K562 (cell line): ENCODE measurements around the gene SERPINB3. TPM values are rescaled to one million over a fixed set of nuclear protein-coding genes. Genes with fewer than 3 reads are reported as not detected.

Experiments
- ATAC-seq: fragments of 200-7000 bp; cut with Tn5 transposase; 3 replicates; pipeline ENCODE4 v1.9.1; 2020; ENCODE audit warnings: moderate library complexity
- BruUV-seq: library from RNA; stranded (reverse); fragments of 400-500 nt; replicated peaks from 2 replicates; lab custom pipeline; 2021; lab: Mats Ljungman, UMichigan
- CTCF ChIA-PET: fragments of 300-600 bp; formaldehyde crosslinking; extraction: SDS; loops from one replicate; lab custom pipeline; 2021; ENCODE audit warnings: low intra/inter-chr PET ratio; lab: Yijun Ruan, JAX
- POLR2A ChIA-PET: fragments of 300-600, 350-650 bp; sonication (Branson Sonifier 250); formaldehyde crosslinking; extraction: SDS; loops from one replicate; lab custom pipeline; 2021; ENCODE audit warnings: antibody characterized with exemption, inconsistent platforms; lab: Yijun Ruan, JAX
- DNase-seq, 4 experiments: peaks; one replicate each; pipeline versions ENCODE4 v3.0.0 to v3.0.0-alpha.2; 2011 to 2018; ENCODE audit warnings: low spot score in 3 of 4, mixed read lengths in 3 of 4; ENCODE audit errors: extremely low read depth in 1 of 4
- FAIRE-seq: peaks from 2 replicates; lab custom pipeline; 2011; peaks lifted over from hg19 to GRCh38; lab: Jason Lieb, UNC
- H2AFZ ChIP-seq: 2 replicates; pipeline ENCODE4 v1.6.0; 2011; ENCODE audit warnings: low read depth, low read length, control low read depth, inconsistent platforms
- H3K27ac ChIP-seq: fragments of 200-600 bp; 3 replicates; pipeline ENCODE4 v1.8.0; 2011; ENCODE audit warnings: low read depth, mild to moderate bottlenecking, control low read depth, inconsistent platforms, low read length, moderate library complexity, mixed read lengths; ENCODE audit errors: extremely low read depth
- H3K27me3 ChIP-seq, 2 experiments: fragments of 300-600 bp in 1 of 2; 2 replicates in 1 of 2; 3 replicates in 1 of 2; pipeline versions ENCODE4 v1.6.0 to v1.8.0; 2011; ENCODE audit warnings: inconsistent platforms in 2 of 2, low read length in 2 of 2, mild to moderate bottlenecking in 1 of 2, mixed read lengths in 1 of 2, moderate library complexity in 1 of 2; ENCODE audit not compliant: control insufficient read depth in 2 of 2, insufficient read depth in 2 of 2
- H3K36me3 ChIP-seq: fragments of 300-600 bp; 3 replicates; pipeline ENCODE4 v1.8.0; 2011; ENCODE audit warnings: mild to moderate bottlenecking, low read length, inconsistent platforms; ENCODE audit not compliant: control insufficient read depth, insufficient read depth
- H3K4me1 ChIP-seq, 2 experiments: fragments of 200-600 bp in 1 of 2; replicated peaks in 1 of 2; 2 replicates in 1 of 2; 3 replicates in 1 of 2; pipeline versions ENCODE4 v1.5.1 to v1.8.0; 2011; ENCODE audit warnings: inconsistent platforms in 2 of 2, low read length in 2 of 2, mild to moderate bottlenecking in 1 of 2, mixed read lengths in 1 of 2, moderate library complexity in 1 of 2; ENCODE audit not compliant: control insufficient read depth in 2 of 2, insufficient read depth in 2 of 2
- H3K4me2 ChIP-seq: 2 replicates; pipeline ENCODE4 v1.6.1; 2011; ENCODE audit warnings: low read length, control low read depth, inconsistent platforms, mixed read lengths; ENCODE audit not compliant: insufficient read depth
- H3K4me3 ChIP-seq: fragments of 200-600 bp; sonication (generic), shearing (Covaris generic); 2 replicates; pipeline ENCODE4 v1.5.1; 2016; ENCODE audit warnings: control low read depth, inconsistent platforms
- H3K79me2 ChIP-seq: fragments of 200-600 bp; 3 replicates; pipeline ENCODE4 v1.8.0; 2011; ENCODE audit warnings: low read length, inconsistent platforms; ENCODE audit not compliant: control insufficient read depth, insufficient read depth
- H3K9ac ChIP-seq, 2 experiments: 2 replicates each; pipeline versions ENCODE4 v1.6.0 to v1.6.1; 2011; ENCODE audit warnings: low read depth in 2 of 2, low read length in 2 of 2, control low read depth in 1 of 2, inconsistent platforms in 1 of 2, mild to moderate bottlenecking in 1 of 2, mixed read lengths in 1 of 2; ENCODE audit not compliant: insufficient read depth in 1 of 2
- H3K9me1 ChIP-seq: one replicate; pipeline ENCODE4 v1.6.0; 2011; ENCODE audit warnings: inconsistent platforms, mild to moderate bottlenecking, low read length, moderate library complexity; ENCODE audit not compliant: control insufficient read depth, insufficient read depth
- H3K9me3 ChIP-seq: replicated peaks from 2 replicates; pipeline ENCODE4 v1.5.1; 2011; ENCODE audit warnings: low read depth, low read length, inconsistent platforms; ENCODE audit not compliant: control insufficient read depth, insufficient read depth
- H4K20me1 ChIP-seq: replicated peaks from 2 replicates; pipeline ENCODE4 v1.6.1; 2011; ENCODE audit warnings: low read length, inconsistent platforms, mixed read lengths; ENCODE audit not compliant: control insufficient read depth, insufficient read depth
- CHD4 ChIP-seq: fragments of 200-600 bp; sonication (generic); IDR thresholded peaks from 3 replicates; pipeline ENCODE4 v1.6.1; 2012; ENCODE audit warnings: low read depth, mild to moderate bottlenecking, mixed read lengths, low read length, inconsistent platforms; ENCODE audit not compliant: insufficient read depth, insufficient replicate concordance, poor library complexity, severe bottlenecking
- CTBP1 ChIP-seq: fragments of 450-650 bp; IDR thresholded peaks from 2 replicates; pipeline ENCODE4 v1.6.1; 2016; ENCODE audit warnings: borderline replicate concordance
- MAFF ChIP-seq: IDR thresholded peaks from 2 replicates; pipeline ENCODE4 v1.6.1; 2012; ENCODE audit warnings: low read length, improper control_type of control experiment
- MXI1 ChIP-seq: IDR thresholded peaks from 2 replicates; pipeline ENCODE4 v1.6.1; 2011; ENCODE audit warnings: low read depth, mild to moderate bottlenecking, improper control_type of control experiment, low read length
- SNIP1 ChIP-seq: fragments of 450-650 bp; IDR thresholded peaks from 2 replicates; pipeline ENCODE4 v1.7.1; 2017; ENCODE audit warnings: low read depth, mild to moderate bottlenecking
- STAT6 ChIP-seq: sonication (generic); formaldehyde crosslinking; IDR thresholded peaks from 2 replicates; pipeline ENCODE4 v1.8.1; 2023; ENCODE audit warnings: mild to moderate bottlenecking, missing genetic modification reagents
- YY1 ChIP-seq, 3 experiments: IDR thresholded peaks; 2 replicates each; pipeline ENCODE4 v1.6.1; 2011; ENCODE audit warnings: low read length in 2 of 3, mild to moderate bottlenecking in 2 of 3, moderate library complexity in 2 of 3, borderline replicate concordance in 1 of 3, control low read depth in 1 of 3, low read depth in 1 of 3; ENCODE audit not compliant: insufficient read depth in 3 of 3, insufficient replicate concordance in 2 of 3, control insufficient read depth in 1 of 3, insufficient read length in 1 of 3; ENCODE audit errors: extremely low read depth in 1 of 3
- ZBTB2 ChIP-seq: fragments of 450-650 bp; IDR thresholded peaks from 2 replicates; pipeline ENCODE4 v1.6.1; 2016; ENCODE audit warnings: antibody characterized with exemption
- ZBTB5 ChIP-seq: fragments of 450-650 bp; IDR thresholded peaks from 2 replicates; pipeline ENCODE4 v1.6.1; 2017; ENCODE audit warnings: antibody characterized with exemption
- ZBTB7A ChIP-seq: IDR thresholded peaks from 2 replicates; pipeline ENCODE4 v1.6.1; 2011; ENCODE audit warnings: low read depth, mild to moderate bottlenecking, low read length, moderate library complexity, borderline replicate concordance; ENCODE audit not compliant: control insufficient read depth
- ZNF436 ChIP-seq: fragments of 250-450, 450-650 bp; sonication (Bioruptor Pico); formaldehyde crosslinking; IDR thresholded peaks from 2 replicates; pipeline ENCODE4 v1.7.0; 2020; ENCODE audit warnings: mild to moderate bottlenecking
- WGBS: fragments of 100-300 bp; shearing (Covaris generic); methylation state at CpG from one replicate; pipeline ENCODE4 v1.1.6; 2016; ENCODE audit warnings: low coverage, mixed read lengths; ENCODE audit not compliant: insufficient coverage; ENCODE audit errors: missing lambda C conversion rate; 5-methylcytosine and 5-hydroxymethylcytosine counted together
- in situ Hi-C: fragments of 300-500 bp; cut with MboI; formaldehyde crosslinking; loops from 4 replicates; pipeline ENCODE4 v1.15.0; 2018; ENCODE audit warnings: inconsistent platforms, mixed read lengths
- intact Hi-C: fragments of 100-400 bp; cut with micrococcal nuclease; formaldehyde crosslinking; loops from 2 replicates; pipeline ENCODE4 v1.14.2; 2022
- polyA plus RNA-seq, 8 experiments: library from polyadenylated mRNA; depleted of rRNA in 4 of 8; stranded (reverse) in 5 of 8; unstranded in 3 of 8; fragments of >200 nt; fragmentation: Nextera tagmentation in 2 of 8; fragmentation: Illumina TruSeq in 1 of 8; extraction: Ambion mirVana in 2 of 8; extraction: Trizol in 1 of 8; gene quantifications; 2 replicates each; pipeline versions ENCODE4 v1.2.1 to v1.2.3, GENCODE V29; 2011 to 2014; ENCODE audit warnings: inconsistent platforms in 1 of 8, missing spikeins in 1 of 8
- total RNA-seq, 7 experiments: library from RNA; depleted of rRNA in 6 of 7; stranded (reverse); fragments of >200 nt in 6 of 7; fragmentation: Illumina TruSeq in 2 of 7; extraction: Trizol in 2 of 7; gene quantifications; 2 replicates each; pipeline versions ENCODE4 v1.2.1 to v1.2.3, GENCODE V29; 2011 to 2021; ENCODE audit warnings: low replicate concordance in 1 of 7

SERPINB3 gene
- total and polyA plus RNA-seq, 9 of the 15 experiments (the other 6 are each of a cell fraction or from before 2014, with no cell fraction given): not detected

GRCh38 chr18:63681449-63682340, 20.0 kb upstream of the SERPINB3 start:
- Histone ChIP-seq H3K9me3 (no peaks in the 10 kb centered on the region), H3K4me1 (no peaks in the 10 kb centered on the region), H3K9ac (no peak overlapping the region), H3K4me2 (no peak overlapping the region), H3K27me3 (no peaks in the 10 kb centered on the region), H3K79me2 (no peaks in the 10 kb centered on the region), H3K36me3 (no peaks in the 10 kb centered on the region), H4K20me1 (no peaks in the 10 kb centered on the region), H3K27ac (no peak overlapping the region), H3K4me3 (no peak overlapping the region), H2AFZ (no peak overlapping the region), H3K9me1 (no peaks in the 10 kb centered on the region)
- intact Hi-C loops (no loop called here), in situ Hi-C loops (no loop called here)
- ChIA-PET CTCF (no interaction called here), POLR2A (interaction anchor here (0.5 kb wide), 1 partner anchor 333 kb away, joined by 3 read pairs; no protein-coding TSS in a partner anchor)
- DNase-seq (no peak), ATAC-seq (no peak), FAIRE-seq (no peak)
- no TSS peak for BruUV-seq
- 0% methylated on average over 1 of the region's 2 CpGs for WGBS
- TF ChIP-seq YY1 (IDR thresholded peaks at IDR 0.05; ENCODE audit: borderline replicate concordance in 1 of 3, control insufficient read depth in 1 of 3, extremely low read depth in 1 of 3, insufficient read depth in 3 of 3, insufficient read length in 1 of 3, insufficient replicate concordance in 2 of 3, low read depth in 1 of 3, low read length in 2 of 3) (no peak), ZBTB7A (no peak), CHD4 (no peak), ZBTB5 (no peak), STAT6 (CRISPR knock-in tag) (no peak), MAFF (no peak), ZNF436 (CRISPR knock-in tag) (no peak), MXI1 (no peak), ZBTB2 (no peak), CTBP1 (no peak), SNIP1 (no peak)
